Thyroid gland (tissue), 4 donors: ENCODE measurements around the gene CD40. TPM values are rescaled to one million over a fixed set of nuclear protein-coding genes. Genes with fewer than 3 reads are reported as not detected.
A peak's percentile ranks its signal among the peaks of the same experiment; 100 is the strongest.
"Not testable (repeated sequence)": the region's sequence is repeated elsewhere in the genome, so short reads cannot be mapped to it uniquely, and the experiment has no call there.

Source experiments
- DNase-seq, 2 donors: peaks; one replicate each; pipeline ENCODE4 v3.0.0-alpha.2; 2019
- H3K27ac ChIP-seq, 3 donors: fragments of 200-600 bp; sonication (generic); 1 replicate in 2 of 3; 2 replicates in 1 of 3; pipeline ENCODE4 v1.5.1; 2016 to 2019; ENCODE audit warnings: mild to moderate bottlenecking in 1 of 3, moderate library complexity in 1 of 3
- H3K27me3 ChIP-seq: fragments of 200-600 bp; sonication (generic); one replicate; pipeline ENCODE4 v1.5.1; 2019
- H3K36me3 ChIP-seq, 2 donors: fragments of 200-600 bp; sonication (generic); one replicate each; pipeline ENCODE4 v1.5.1; 2016 to 2019
- H3K4me1 ChIP-seq, 2 donors: fragments of 200-600 bp; sonication (generic); one replicate each; pipeline ENCODE4 v1.5.1; 2017 to 2019
- H3K4me3 ChIP-seq, 3 donors: fragments of 200-600 bp; sonication (generic); replicated peaks in 1 of 3; 1 replicate in 2 of 3; 2 replicates in 1 of 3; pipeline ENCODE4 v1.5.1; 2016; ENCODE audit warnings: mild to moderate bottlenecking in 1 of 3
- H3K9me3 ChIP-seq: fragments of 200-600 bp; sonication (generic); one replicate; pipeline ENCODE4 v1.5.1; 2017
- POLR2A ChIP-seq, 2 donors: fragments of 450-650 bp; IDR thresholded peaks; one replicate each; pipeline ENCODE4 v1.6.1; 2017; ENCODE audit warnings: antibody characterized with exemption in 2 of 2, mild to moderate bottlenecking in 2 of 2, moderate library complexity in 1 of 2
- WGBS, 2 donors: methylation state at CpG; one replicate each; pipeline ENCODE4 v1.1.5; 2017; 5-methylcytosine and 5-hydroxymethylcytosine counted together
- intact Hi-C: fragments of 100-400 bp; cut with DNase I; formaldehyde crosslinking; loops from one replicate; pipeline ENCODE4 v1.15.1; 2023
- total RNA-seq, 4 donors: library from RNA; depleted of rRNA; stranded (reverse); fragments of >200 nt; gene quantifications; one replicate each; pipeline ENCODE4 v1.2.3, GENCODE V29; 2016
- TF ChIP-seq, protein P1 (sequence below), 6 experiments: fragments of 200-600 bp in 3 of 6; fragments of 450-650 bp in 3 of 6; sonication (generic) in 3 of 6; IDR thresholded peaks; one replicate each; pipeline ENCODE4 v1.5.1; 2016 to 2019; ENCODE audit warnings: antibody characterized with exemption in 6 of 6, mild to moderate bottlenecking in 2 of 6, inconsistent platforms in 1 of 6, moderate library complexity in 1 of 6

Gene CD40
- total RNA-seq, 4 donors from 2014 or later = 13.0 to 15.9 (median 15.0) TPM

DNA sequence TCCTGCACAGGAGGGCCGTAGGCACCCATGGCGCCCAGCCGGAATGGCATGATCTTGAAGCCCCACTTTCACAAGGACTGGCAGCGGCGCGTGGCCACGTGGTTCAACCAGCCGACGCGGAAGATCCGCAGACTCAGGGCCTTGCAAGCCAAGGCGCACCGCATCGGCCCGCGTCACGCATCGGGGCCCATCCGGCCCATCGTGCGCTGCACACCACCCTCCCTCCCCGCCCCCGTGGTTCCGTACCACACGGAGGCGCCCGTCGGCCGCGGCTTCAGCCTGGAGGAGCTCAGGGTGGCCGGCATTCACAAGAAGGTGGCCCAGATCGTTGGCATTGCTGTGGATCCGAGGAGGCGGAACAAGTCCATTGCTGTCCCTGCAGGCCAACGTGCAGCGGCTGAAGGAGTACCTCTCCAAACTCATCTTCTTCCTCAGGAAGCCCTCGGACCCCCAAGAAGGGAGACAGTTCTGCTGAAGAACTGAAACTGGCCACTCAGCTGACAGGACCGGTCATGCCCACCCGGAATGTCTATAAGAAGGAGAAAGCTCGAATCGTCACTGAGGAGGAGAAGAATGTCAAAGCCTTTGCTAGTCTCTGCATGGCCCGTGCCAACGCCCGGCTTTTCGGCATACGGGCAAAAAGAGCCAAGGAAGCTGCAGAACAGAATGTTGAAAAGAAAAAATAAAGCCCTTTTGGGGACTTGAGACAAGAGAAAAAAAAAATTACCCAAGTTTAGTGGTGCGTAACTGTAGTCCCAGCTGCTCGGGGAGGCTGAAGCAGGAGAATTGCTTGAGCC is 18.4 kb upstream of the CD40 start:
- DNase-seq = peak; percentile 51 to 52
- Histone ChIP-seq H3K36me3 (no peaks in the 10 kb centered on the region), H3K27ac (no peak overlapping the region), H3K4me3 (no peak overlapping the region), H3K9me3 (no peaks in the 10 kb centered on the region), H3K27me3 (no peaks in the 10 kb centered on the region), H3K4me1 (peaks cover 0 to 7% of the 10 kb centered on the region in 2 donors)
- TF ChIP-seq, protein P1, sequence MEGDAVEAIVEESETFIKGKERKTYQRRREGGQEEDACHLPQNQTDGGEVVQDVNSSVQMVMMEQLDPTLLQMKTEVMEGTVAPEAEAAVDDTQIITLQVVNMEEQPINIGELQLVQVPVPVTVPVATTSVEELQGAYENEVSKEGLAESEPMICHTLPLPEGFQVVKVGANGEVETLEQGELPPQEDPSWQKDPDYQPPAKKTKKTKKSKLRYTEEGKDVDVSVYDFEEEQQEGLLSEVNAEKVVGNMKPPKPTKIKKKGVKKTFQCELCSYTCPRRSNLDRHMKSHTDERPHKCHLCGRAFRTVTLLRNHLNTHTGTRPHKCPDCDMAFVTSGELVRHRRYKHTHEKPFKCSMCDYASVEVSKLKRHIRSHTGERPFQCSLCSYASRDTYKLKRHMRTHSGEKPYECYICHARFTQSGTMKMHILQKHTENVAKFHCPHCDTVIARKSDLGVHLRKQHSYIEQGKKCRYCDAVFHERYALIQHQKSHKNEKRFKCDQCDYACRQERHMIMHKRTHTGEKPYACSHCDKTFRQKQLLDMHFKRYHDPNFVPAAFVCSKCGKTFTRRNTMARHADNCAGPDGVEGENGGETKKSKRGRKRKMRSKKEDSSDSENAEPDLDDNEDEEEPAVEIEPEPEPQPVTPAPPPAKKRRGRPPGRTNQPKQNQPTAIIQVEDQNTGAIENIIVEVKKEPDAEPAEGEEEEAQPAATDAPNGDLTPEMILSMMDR (IDR thresholded peaks at IDR 0.05) = peak in 1 of 6 experiments; percentile 21
- no peak for TF ChIP-seq POLR2A (IDR thresholded peaks at IDR 0.05)
- 26 to 29% methylated on average over 19 to 22 of the region's 48 CpGs for WGBS, 2 donors
- intact Hi-C loops = no loop called here

DNA sequence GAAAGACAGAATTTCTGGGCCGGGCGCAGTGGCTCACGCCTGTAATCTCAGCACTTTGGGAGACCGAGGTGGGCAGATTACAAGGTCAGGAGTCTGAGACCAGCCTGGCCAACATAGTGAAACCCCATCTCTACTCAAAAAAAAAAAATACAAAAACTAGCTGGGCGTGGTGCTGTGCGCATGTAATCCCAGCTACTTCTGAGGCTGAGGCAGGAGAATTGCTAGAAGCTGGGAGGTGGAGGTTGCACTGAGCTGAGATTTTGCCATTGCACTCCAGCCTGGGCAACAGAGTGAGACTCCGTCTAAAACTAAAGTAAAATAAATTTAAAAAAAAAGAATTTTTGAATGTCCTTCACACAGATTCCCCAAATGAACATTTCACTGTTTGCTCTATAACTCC is 17.7 kb upstream of the CD40 start:
- WGBS, 2 donors = 82 to 89% methylated on average over 7 of the region's 7 CpGs
- H3K27me3 ChIP-seq, H3K4me3 ChIP-seq, H3K27ac ChIP-seq, H3K9me3 ChIP-seq, DNase-seq, H3K4me1 ChIP-seq, intact Hi-C loops, H3K36me3 ChIP-seq: not testable (repeated sequence)

DNA sequence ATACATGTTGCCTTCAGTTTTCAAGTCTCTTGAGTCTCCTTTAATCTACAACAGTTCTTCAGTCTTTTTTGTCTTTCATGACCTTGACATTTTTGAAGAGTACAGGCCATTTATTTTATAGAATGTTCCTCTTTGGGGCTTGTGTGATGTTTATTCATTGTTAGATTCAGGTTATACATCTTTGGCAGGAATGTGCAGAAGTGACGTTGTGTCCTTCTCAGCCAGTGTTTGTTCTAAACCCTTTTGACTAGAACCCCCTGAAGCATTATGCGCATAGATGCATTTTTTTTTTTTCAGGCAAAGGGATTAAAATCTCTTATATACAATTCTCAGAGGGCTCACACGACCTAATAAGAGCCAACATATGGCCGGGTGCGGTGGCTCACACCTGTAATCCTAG is 17.1 kb upstream of the CD40 start:
- no peak for DNase-seq
- Histone ChIP-seq H3K4me1 (peaks cover 0 to 7% of the 10 kb centered on the region in 2 donors), H3K9me3 (no peaks in the 10 kb centered on the region), H3K27me3 (no peaks in the 10 kb centered on the region), H3K27ac (no peak overlapping the region), H3K4me3 (no peak overlapping the region), H3K36me3 (no peaks in the 10 kb centered on the region)
- WGBS, 2 donors = 81 to 83% methylated on average over 5 of the region's 5 CpGs
- intact Hi-C loops = no loop called here
- TF ChIP-seq, protein P1 (IDR thresholded peaks at IDR 0.05) = no peak
- no peak for TF ChIP-seq POLR2A (IDR thresholded peaks at IDR 0.05)

DNA sequence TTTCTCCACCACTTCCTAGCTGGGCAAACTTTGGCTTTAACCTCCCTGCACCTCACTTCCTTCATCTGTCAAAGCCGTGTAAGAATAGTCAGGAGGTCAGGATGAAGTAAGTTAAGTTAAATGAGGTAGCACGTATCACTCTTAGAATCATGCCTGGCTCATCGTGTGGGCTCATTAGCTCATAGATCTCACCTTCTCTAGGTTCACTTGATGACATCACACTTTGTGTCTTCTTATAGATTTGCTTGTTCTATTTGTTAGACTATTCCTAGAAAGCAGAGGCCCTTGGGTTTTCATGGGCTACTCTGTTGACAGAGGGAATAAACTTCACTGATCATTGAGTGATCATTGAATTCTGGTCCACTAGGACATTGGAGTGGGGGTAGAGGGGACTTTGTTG is 16.2 kb upstream of the CD40 start:
- DNase-seq = no peak
- intact Hi-C loops = no loop called here
- no peaks in the 10 kb centered on the region for H3K36me3 ChIP-seq
- no peak overlapping the region for H3K27ac ChIP-seq
- WGBS, 2 donors = 85 to 87% methylated on average over 3 of the region's 3 CpGs
- H3K9me3 ChIP-seq = no peaks in the 10 kb centered on the region
- TF ChIP-seq POLR2A (IDR thresholded peaks at IDR 0.05) = no peak
- TF ChIP-seq, protein P1 (IDR thresholded peaks at IDR 0.05) = no peak
- H3K27me3 ChIP-seq = no peaks in the 10 kb centered on the region
- no peak overlapping the region for H3K4me3 ChIP-seq
- peaks cover 0 to 7% of the 10 kb centered on the region in 2 donors for H3K4me1 ChIP-seq

DNA sequence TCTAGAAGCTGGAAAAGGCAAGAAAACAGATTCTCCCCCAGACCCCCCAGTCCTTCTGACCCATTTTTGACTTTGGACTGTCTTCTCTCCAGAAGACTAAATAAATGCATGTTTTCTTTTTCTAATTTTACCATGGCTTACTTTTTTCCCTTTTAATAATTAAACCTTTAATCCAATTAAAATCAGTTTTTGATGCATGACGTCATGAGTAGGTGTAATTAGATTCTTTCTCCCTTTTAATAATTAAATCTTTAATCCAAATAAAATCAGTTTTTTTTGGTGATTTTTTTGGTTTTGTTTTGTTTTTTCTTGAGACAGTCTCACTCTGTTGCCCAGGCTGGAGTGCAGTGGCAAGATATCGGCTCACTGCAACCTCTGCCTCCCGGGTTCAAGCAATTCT is 15.2 kb upstream of the CD40 start:
- DNase-seq = no peak
- Histone ChIP-seq H3K36me3 (no peaks in the 10 kb centered on the region), H3K27ac (no peak overlapping the region), H3K9me3 (no peaks in the 10 kb centered on the region), H3K4me1 (peaks cover 0 to 7% of the 10 kb centered on the region in 2 donors), H3K27me3 (no peaks in the 10 kb centered on the region), H3K4me3 (no peak overlapping the region)
- TF ChIP-seq POLR2A (IDR thresholded peaks at IDR 0.05) = no peak
- TF ChIP-seq, protein P1 (IDR thresholded peaks at IDR 0.05) = no peak
- intact Hi-C loops = no loop called here
- 86 to 90% methylated on average over 3 of the region's 3 CpGs for WGBS, 2 donors
